ENCODE measurements around the gene CGB7. TPM values are rescaled to one million over a fixed set of nuclear protein-coding genes. Genes with fewer than 3 reads are reported as not detected.

CGB7 gene
- total and polyA plus RNA-seq, 9 of the 15 experiments (the other 6 are each of a cell fraction or from before 2014, with no cell fraction given), result not detected

DNA sequence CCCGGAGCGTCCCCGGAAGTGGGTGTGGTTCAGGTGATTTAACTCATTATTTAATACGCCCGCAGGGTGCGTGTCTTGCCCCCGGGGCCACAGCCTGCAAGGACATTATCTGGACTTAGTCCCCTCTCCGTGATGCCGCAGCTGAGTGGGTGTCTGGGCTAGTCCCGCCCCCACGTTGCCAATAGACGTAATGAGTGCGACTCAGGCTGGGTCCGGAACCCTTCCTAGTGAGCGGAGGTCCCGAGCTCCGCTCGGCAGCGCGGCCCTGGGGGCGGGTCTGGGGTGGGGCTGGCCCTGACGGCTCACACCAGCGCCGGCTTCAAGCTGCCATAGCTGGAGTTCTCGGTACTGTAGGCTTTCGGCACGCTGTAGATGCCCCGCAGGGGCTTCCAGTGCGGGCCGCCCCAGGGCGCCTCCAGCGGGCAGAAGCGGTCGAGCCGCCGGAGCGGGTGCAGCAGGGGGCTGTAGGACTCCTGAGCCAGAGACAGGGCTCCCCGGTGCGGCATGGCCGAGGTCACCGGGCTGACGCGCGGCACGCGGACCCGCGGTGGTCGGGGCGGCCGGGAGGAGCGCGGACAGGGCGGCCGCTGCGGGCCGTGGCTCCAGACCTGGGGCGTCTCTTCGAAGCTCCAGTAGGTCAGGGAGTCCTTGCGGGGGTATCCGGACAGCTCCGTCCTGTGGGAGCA is 39.7 kb downstream of the CGB7 start (continued):
- TF ChIP-seq ZNF124 (CRISPR knock-in tag; IDR thresholded peaks at IDR 0.05), result no peak
- TF ChIP-seq NR2F6 (CRISPR knock-in tag; IDR thresholded peaks at IDR 0.05), result no peak
- no peak; the same call in 1 of the 2 replicates for TF ChIP-seq CBX1 (IDR thresholded peaks at IDR 0.05; ENCODE audit: low read depth)
- no peak for TF ChIP-seq PHF8 (IDR thresholded peaks at IDR 0.05; ENCODE audit: borderline replicate concordance, low read length)
- no peak for TF ChIP-seq MTA1 (IDR thresholded peaks at IDR 0.05; ENCODE audit: borderline replicate concordance)
- TF ChIP-seq FOXA3 (CRISPR knock-in tag; conservative IDR thresholded peaks at IDR 0.05 in 1 of 2, IDR thresholded peaks at IDR 0.05 in 1 of 2), result no peak
- TF ChIP-seq ZNF23 (CRISPR knock-in tag; IDR thresholded peaks at IDR 0.05), result no peak
- TF ChIP-seq, protein P1, sequence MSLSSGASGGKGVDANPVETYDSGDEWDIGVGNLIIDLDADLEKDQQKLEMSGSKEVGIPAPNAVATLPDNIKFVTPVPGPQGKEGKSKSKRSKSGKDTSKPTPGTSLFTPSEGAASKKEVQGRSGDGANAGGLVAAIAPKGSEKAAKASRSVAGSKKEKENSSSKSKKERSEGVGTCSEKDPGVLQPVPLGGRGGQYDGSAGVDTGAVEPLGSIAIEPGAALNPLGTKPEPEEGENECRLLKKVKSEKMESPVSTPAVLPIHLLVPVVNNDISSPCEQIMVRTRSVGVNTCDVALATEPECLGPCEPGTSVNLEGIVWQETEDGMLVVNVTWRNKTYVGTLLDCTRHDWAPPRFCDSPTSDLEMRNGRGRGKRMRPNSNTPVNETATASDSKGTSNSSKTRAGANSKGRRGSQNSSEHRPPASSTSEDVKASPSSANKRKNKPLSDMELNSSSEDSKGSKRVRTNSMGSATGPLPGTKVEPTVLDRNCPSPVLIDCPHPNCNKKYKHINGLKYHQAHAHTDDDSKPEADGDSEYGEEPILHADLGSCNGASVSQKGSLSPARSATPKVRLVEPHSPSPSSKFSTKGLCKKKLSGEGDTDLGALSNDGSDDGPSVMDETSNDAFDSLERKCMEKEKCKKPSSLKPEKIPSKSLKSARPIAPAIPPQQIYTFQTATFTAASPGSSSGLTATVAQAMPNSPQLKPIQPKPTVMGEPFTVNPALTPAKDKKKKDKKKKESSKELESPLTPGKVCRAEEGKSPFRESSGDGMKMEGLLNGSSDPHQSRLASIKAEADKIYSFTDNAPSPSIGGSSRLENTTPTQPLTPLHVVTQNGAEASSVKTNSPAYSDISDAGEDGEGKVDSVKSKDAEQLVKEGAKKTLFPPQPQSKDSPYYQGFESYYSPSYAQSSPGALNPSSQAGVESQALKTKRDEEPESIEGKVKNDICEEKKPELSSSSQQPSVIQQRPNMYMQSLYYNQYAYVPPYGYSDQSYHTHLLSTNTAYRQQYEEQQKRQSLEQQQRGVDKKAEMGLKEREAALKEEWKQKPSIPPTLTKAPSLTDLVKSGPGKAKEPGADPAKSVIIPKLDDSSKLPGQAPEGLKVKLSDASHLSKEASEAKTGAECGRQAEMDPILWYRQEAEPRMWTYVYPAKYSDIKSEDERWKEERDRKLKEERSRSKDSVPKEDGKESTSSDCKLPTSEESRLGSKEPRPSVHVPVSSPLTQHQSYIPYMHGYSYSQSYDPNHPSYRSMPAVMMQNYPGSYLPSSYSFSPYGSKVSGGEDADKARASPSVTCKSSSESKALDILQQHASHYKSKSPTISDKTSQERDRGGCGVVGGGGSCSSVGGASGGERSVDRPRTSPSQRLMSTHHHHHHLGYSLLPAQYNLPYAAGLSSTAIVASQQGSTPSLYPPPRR (CRISPR knock-in tag; IDR thresholded peaks at IDR 0.05; ENCODE audit: borderline replicate concordance), result no peak
- TF ChIP-seq CBX5 (IDR thresholded peaks at IDR 0.05; ENCODE audit: borderline replicate concordance, low read depth), result no peak
- TF ChIP-seq ZNF354B (CRISPR knock-in tag; IDR thresholded peaks at IDR 0.05), result no peak
- TF ChIP-seq ZKSCAN8 (CRISPR knock-in tag; IDR thresholded peaks at IDR 0.05), result no peak
- TF ChIP-seq, protein P2, sequence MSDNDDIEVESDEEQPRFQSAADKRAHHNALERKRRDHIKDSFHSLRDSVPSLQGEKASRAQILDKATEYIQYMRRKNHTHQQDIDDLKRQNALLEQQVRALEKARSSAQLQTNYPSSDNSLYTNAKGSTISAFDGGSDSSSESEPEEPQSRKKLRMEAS (CRISPR knock-in tag; IDR thresholded peaks at IDR 0.05), result peak; percentile 42
- no peak for TF ChIP-seq ZNF324 (CRISPR knock-in tag; IDR thresholded peaks at IDR 0.05)
- TF ChIP-seq NFRKB (IDR thresholded peaks at IDR 0.05; ENCODE audit: low read depth), result no peak
- peak; percentile 28 for TF ChIP-seq PCBP1 (IDR thresholded peaks at IDR 0.05; ENCODE audit: low read depth, low read length, poor library complexity, severe bottlenecking)
- no peak for TF ChIP-seq ZFP1 (CRISPR knock-in tag; IDR thresholded peaks at IDR 0.05)
- TF ChIP-seq ZNF140 (CRISPR knock-in tag; IDR thresholded peaks at IDR 0.05), result no peak
- TF ChIP-seq NFYB (IDR thresholded peaks at IDR 0.05; ENCODE audit: extremely low read depth, insufficient read length), result no peak
- no peak for TF ChIP-seq SAFB (IDR thresholded peaks at IDR 0.05; ENCODE audit: borderline replicate concordance, low read depth, low read length)
- TF ChIP-seq, protein P3, sequence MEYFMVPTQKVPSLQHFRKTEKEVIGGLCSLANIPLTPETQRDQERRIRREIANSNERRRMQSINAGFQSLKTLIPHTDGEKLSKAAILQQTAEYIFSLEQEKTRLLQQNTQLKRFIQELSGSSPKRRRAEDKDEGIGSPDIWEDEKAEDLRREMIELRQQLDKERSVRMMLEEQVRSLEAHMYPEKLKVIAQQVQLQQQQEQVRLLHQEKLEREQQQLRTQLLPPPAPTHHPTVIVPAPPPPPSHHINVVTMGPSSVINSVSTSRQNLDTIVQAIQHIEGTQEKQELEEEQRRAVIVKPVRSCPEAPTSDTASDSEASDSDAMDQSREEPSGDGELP (CRISPR knock-in tag; IDR thresholded peaks at IDR 0.05; ENCODE audit: borderline replicate concordance), result peak; percentile 54
- no peak for TF ChIP-seq CHD4 (IDR thresholded peaks at IDR 0.05; ENCODE audit: insufficient read depth, insufficient replicate concordance, low read depth, low read length, poor library complexity, severe bottlenecking)
